H4 (cell line): ENCODE data around the gene UST. TPM values are rescaled to one million over a fixed set of nuclear protein-coding genes. Genes with fewer than 3 reads are reported as not detected.
"Not testable (repeated sequence)": the region's sequence is repeated elsewhere in the genome, so short reads cannot be mapped to it uniquely, and the experiment has no call there.

ENCODE experiments used
- DNase-seq: peaks from one replicate; pipeline ENCODE4 v3.0.0-alpha.2; 2015; ENCODE audit warnings: low spot score
- total RNA-seq: library from RNA; depleted of rRNA; stranded (reverse); fragments of >200 nt; shearing (Covaris generic); gene quantifications from 2 replicates; pipeline ENCODE4 v1.2.3, GENCODE V29; 2014

The UST gene
- total RNA-seq, 1 experiment from 2014 or later: 11.7 TPM

DNA sequence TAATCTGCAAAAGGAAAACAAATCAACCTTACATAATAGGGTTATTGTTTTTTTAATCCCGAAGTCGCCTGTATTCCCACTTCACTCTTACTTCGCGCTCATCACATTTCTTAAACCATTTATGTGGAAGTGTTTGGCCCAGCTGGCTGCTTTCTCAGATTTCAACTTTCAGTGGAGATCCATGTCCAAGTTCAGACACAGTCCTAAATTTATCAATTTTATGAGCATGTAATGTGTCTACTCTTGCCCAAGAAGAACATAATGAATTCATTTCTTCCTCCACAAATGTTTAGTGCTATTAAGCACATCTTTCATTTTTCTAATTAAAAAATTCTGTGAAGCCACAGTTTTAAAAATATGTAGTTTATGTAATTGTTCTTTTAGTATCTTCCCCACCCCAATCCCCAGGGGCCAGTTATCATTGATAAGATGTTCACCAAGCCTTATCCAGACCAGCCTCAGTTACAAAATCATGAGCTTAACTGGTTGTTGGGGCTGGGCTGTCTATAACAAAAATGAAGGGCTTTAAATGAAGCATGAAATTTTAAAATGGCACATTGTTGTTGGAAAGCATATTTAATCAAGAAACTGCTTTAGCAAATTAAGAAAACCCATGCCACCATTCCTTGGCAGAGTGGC is 151.7 kb downstream of the UST start:
- DNase-seq: no peak

DNA sequence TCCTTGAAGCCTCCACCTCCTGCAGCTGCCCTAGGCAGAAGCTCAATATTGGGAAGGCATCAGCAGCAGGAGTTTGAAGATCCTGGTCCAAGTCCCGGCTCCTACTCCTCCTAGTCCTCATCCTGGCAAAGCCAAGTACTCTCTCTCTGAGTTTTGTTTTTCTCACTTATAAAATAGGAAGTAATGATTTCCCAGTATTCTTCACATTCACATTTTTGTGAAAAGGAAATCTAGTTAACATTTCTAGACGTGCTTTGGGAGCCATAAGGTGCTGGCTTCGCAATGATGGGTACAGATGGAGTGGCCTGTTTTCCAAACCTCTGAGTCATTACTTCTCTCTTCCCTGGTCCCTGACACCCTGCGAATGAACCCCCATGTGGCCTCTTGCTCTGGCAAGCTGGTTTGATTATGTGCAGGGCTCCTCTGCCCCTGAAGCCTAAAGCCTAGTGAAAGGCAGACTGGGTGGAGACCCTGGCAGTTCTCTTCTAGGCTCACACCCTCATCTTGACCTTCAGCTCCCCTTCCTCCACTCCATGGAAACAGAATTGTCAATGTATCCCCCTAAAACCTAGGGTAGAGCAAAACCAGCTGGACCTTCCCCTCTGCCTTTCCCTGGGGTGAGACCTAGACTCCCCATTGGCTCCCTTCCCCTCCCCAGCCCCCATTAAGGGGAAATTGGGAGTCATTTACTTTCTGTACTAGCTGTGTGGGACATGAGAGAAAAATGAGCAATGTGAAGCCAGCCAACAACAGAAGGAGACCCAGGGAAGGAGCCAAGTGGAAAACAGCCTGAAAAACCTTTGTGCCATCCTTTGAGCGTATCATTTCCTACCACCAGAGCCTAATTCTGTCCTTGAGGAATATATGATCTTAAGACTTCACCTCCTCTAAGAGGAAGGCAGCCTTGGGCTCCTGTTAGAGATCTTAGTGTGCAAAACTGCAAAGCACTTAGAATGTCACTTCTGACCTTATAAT is 158.4 kb downstream of the UST start:
- DNase-seq: no peak

DNA sequence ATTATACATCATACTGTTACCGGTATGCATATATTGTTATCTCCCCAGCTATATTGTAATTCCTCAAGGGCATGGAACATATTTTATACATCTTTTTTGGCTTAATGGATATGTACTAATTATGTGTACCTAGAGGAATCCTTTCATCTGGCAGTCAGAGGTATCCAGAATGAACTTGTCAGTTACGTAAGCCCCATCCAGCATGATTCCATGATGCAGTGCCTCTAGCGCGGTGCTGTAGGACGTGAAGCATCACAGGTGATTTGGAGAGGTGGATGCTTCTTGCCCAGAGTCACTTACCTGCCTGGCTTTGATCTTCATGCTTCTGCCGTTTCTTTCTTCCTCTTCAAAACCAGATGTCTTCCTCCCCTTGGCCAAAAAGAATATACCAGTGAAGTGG is 159.1 kb downstream of the UST start:
- no peak for DNase-seq

DNA sequence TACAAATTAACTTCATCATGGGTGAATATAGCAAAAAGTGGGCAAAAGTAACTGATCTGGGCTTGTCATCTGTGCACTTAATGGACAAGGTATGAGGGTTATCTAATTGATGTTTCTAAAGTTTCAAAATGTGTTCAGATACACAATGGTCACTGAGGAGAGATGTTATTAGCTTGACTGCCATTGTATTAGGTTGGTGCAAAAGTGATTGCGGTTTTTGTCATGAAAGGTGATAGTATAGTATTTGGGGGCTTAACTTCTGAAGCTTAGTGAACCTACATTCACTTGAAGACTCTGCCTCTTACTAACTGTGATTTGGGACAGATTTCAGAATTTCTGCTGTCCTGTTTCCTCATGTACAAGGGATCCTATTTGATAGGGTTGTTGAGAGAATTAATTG is 159.6 kb downstream of the UST start:
- no peak for DNase-seq

DNA sequence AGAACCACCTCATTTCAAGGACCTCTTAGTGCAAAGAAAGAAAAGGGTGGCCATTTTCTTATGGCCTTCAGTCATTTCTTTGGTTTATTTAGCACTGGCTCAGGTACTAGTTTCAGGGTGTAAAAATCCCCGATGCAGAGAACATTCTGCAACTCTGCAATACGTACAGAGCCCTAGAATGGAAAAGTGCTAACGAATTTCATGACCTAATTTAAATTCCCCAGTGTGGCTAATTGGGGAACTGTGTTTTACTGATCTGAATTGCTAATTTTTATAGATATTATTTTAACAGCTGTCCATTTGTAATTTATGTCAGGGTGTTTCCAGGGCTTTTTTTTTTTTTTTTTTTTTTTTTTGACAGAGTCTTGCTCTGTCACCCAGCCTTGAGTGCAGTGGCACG is 160.7 kb downstream of the UST start:
- DNase-seq: no peak

DNA sequence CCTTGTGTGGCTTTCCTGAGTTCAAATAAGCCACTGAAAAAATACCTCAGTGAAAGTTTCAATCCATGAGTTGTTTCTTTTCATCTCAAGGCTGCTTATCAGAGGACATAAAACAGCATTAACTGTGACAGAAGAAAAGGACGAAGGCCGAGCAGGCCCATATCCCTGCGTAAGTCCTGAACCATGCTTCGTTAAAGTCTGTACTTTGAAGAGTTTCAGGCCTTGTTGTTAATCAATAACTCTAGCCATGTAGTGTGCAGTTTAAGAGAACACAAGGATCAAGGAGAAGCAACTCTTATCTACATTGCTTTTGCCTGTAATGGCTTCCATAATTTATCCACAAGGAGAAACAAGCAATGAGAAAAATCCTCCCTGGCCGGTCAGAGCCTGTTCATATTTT is 165.4 kb downstream of the UST start:
- DNase-seq: no peak

DNA sequence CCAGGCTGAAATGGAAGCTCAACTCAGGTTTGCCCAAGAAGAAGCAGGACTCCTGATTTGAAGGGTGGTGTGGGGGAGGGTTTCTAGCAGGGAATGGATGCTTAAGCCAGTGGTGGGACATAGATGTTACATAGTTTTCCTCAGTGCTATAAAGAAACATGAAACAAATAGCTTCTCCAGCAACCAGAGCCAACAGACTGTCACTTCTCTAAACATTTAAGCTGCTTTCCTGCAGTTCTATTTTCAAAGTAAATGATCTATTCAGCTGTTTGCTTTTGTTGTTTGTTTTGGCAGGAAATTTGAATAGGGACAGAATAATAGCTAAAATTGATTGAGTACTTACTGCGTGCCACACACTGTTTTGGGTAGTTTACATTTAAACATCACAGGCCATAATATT is 169.0 kb downstream of the UST start:
- no peak for DNase-seq

DNA sequence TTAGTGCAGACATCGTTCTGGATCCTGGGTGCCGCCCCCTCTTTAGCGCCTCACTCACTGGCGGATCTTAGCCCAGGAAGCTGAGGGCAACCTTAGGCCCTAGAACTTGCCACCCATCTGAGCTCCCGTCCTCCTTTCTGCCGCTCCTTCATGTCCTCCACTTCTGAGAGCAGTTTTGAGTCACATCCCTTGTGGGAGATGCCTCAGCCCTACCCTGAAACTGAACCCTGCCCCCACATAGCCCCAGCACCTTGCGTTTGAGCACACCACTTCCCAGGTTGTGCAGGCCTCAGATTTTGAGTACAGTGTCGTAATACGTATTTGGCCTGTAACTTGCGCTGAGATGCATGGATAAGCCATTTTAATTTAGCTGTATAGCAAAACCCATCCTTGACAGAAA is 169.7 kb downstream of the UST start:
- not testable (repeated sequence) for DNase-seq

DNA sequence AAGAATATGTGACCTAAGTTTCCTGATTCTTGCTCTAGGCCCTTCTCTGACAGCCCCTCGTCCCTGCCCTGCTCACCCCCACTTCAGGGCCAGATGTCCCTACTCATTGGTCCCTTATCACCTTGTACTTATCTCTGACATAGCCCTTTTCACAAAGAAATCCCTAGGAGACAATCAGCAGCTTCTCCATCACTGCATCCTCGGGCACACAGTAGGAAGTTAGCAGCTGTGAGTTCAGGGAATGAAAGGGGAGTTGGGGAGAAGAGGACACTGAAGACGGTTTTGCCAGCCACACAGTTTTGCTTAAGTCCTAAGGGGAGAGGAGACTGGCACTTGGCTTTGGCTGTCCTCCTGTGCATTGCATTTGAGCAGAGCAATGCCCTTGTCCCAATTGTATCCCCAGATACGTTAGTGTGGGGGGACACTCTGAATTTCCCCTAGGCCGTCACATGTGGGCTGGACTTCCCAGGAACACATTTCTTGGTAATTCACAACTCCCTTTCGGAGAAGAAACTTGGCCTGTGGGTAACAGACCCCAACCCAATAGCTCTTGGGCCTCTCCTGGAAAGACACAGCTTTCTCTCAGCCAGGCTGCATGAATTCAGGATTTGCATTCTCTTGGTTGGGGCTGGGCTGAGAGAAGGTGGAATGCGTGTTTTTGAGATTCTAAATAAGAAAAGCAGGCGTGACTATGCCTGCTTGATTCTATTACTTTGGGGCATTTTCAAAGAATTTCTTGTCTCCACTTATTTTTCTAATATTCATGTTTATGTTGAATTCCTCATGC is 177.6 kb downstream of the UST start:
- DNase-seq: no peak

DNA sequence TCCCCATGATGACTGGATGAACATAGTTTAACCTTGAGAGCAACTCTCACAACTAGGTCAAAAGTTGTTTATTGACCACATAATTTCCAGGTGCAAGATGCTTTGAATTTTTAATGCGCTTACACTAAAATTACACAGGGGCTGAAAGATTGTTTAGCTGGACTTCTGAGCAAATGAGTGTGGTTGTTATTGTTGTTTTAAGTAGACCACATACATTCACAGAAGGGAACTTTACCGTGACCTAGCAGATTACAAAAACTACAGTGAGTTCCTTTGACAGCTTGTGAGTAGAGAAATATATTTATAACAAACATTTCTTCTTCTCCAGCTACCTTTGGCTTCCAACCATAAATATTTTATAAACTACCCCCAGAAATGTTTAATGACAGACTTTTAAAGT is 178.9 kb downstream of the UST start:
- peak; percentile 8 for DNase-seq

DNA sequence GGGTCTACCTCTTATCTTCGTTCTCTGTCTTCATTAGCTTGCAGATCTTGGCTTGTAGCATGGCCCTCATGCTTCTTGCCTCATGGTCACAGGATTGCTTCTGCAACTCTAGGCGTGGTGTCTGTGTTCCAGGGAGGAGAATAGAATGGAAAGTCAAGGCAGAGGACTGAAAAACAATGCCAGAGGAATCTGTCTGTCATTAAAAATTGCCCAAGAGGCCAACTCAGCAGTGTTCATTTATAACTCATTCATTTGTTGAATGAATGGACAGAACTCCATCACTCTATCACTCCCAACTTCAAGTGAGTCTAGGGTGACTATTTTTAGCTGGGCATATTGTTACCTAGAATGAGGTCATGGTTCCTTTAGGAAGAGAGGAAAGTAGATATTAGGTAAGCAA is 179.6 kb downstream of the UST start:
- DNase-seq: no peak

DNA sequence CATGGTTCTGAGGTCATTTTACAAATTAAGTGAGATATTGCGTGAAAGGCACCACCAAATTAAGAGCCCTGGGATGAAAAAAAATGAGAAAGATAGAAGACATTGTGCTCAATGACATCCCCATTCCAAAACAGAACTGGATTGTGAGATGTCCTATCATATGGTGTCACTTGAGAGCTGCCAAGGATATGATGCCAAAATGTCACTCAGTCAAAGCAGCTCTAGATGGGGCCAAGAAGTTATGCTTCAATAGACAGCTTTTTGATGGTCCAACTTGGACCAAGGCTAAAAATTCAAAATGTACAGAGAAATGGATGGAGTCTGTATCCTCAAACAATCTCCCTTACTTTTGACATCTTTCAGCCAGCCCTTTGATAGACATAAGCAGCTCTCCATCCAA is 180.8 kb downstream of the UST start:
- DNase-seq: no peak

DNA sequence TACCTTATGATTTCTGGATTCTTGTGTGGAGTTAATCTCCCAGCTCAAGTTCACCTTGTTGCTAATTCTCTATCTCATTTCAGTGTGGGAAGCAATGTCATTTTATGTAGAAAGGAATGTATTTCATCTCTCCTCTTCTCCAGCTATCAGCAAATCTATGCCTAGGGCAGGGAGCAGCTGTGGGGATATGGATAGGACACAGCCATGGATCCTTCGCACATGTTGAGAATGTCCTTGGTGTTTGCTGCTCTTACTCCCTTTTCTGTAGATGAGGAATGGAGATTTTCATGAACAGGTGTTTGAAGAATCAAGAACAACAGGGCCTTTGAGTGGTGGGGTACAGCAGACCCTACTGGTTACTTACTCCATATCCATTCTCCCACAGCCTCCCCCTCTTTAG is 182.0 kb downstream of the UST start:
- no peak for DNase-seq

DNA sequence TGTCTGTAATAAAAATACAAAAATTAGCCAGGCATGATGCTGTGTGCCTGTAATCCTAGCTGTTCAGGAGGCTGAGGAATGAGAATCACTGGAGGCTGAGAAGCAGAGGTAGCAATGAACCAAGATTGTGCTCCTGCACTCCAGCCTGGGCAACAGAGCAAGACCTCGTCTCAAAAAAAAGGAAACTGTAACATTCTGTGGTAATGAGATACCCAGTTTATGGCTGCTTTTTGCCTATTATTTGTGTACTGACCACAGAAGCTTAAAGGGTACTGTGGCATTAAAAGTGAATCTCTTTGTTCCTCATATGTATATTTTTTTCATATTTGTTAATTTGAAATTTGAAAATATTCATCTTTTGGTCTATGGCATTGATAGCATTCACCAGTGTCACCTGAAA is 185.4 kb downstream of the UST start:
- DNase-seq: no peak

DNA sequence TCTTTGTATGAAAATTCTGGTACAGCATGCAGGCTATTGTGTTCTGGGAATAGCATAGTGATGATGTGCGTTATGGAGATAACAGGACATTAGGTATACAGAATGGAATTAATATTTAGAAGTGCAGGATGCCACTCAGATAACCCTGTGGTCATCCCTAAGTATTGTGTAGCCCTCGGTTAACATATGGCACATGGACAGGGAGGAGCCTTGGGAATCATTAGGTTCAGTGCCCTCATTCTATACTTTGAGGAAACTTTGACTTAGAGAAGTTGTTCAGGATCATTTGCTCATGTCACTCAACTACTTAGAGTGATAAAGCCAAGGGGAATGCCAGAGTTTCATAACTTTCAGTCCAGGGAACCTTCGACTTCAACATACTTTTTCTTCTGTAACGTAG is 185.9 kb downstream of the UST start:
- DNase-seq: no peak

DNA sequence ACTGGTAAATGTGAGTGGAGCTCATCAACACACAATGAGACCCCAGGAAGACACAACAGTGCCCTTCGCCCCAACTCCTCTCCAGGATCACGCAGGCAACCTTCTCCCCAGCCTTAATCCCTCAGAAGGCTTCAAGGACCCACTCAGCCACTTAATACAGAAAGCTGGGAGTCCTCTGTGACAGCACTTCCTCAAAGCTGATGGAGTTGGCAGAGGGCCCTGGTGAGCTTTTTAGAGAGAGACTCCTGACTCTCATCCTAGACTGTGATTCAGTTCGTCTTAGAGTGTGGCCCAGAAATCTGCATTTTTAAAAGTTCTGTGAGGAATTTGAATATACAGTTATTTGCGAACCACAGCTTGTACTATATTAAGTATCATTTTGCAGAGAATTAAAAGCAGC is 187.7 kb downstream of the UST start:
- no peak for DNase-seq

DNA sequence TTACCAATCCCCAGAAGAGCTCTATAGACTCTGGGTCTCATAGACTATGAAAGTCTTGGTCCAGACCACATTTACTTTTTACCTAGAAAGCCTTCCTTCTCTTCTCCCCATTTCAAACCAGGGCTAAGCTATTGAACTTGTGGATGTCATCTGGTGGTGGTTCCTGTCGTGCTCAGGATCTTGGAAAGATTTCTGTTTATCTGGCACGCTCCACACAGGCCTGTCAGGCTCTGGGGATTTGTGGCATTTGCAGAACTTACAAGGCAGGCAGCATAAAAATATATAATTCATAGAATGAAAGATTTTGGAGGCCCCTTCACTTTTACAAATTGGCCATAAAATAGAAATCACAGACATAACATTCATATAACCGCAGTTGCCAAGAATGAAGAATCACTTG is 188.1 kb downstream of the UST start:
- DNase-seq: no peak

DNA sequence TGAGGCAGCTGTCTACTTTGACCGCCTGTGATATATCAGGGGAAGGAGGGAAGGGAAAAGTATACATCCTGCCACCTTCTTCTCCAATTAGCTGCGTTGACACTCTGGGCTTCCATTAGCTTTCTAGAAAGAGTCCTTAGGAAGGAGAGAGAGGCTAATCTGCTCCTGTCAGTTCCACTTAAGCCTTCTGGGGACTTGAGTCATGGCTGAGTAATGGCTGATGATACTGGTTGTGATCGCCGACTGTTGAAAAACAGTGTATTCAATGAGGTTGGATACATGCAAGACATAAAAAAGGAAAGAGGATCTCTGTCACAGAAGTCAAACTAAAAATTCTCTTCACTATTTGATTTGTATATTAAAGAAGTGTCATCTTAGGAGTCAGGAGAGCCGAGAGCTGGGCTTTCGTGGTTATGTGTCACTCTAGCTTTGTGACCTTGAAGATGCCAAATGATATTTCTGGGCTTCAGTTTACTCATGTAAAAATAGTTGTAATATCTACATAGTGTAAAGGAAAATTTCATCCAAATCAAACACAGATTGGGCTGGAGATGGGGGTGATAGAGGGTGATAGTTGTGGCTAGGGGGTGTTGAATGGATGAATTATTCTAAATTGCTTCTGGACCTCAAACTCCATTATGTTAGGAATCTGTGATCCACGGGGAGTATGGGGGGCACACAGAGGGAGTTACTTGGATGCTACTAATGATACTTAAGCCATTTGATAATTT is 189.0 kb downstream of the UST start:
- no peak for DNase-seq

DNA sequence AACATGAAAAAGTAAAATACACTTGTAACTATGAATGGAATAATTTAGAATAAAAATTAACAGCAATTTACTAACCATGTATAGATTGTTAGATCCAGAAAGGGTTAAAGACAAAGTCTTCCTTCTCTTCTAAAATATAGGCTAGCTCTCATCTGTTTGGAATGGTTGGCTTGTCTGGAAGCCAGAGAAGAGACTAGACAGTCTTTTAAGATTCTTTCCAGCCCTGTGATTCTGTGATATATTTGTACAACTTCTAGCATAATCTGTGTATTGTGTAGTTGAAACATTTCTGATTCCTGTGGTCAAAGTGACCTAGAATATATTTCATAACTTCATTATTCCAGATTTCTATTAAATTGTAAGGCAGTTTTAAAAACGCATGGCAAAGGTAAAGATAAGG is 196.6 kb downstream of the UST start:
- DNase-seq: no peak

DNA sequence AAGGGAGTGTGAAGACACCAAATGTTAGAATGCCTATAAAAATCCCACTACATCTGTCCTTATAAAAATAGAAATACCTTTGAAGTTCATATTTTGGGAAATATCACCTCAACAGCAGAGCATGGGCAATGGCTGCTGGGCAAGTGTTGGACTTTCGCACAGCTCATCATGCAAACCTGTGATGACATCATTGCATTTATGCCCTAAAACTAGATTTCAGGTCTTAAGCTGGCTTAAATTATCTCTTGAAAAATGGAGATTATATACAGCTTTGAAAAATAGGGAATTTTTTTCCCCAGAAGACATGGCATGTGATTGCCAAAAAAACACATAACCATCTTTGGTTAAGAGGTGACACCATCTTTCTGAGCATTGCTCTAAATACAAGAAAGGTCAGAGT is 197.8 kb downstream of the UST start:
- DNase-seq: no peak

DNA sequence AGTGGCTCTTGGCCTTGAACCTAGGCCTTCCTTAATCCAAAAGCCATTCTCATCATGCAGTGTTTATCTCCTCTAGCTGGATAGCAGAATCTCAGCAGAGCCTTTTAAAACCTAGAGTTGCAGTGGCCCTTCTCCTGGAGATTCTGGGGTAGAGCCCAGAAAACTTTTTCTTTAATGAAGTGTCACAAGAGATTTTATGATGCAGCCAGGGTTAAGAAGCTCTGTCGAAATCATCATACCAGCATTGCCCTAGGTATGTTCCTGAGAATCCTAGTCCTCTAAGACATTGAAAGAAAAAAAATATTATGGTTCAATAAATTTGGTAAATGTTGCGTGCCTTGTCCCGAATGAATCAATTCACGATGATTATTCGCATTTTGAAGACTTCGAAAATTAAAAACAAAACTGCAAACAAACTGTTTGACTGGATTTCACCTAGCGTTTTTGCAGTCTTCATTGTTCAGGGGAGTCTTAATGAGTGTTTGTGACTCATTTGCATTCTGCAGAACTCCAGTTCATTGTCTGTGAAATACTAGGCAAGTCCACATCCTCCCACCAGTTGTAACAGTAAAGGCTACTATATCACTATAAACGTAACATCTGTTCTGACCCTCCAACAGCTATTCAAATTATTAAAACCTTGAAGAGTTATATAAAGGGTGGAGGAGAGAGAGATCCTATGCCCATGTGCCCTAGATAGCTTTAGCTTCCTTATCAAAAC is 198.6 kb downstream of the UST start:
- DNase-seq: no peak
